ENCODE results near the gene IQCH.

The IQCH gene

GRCh38 chr15:67545864-67546263, 291.3 kb downstream of the IQCH start:
- no peak for DNase-seq

GRCh38 chr15:67547064-67547463, 292.5 kb downstream of the IQCH start:
- DNase-seq: no peak

GRCh38 chr15:67547836-67548235, 293.2 kb downstream of the IQCH start:
- no peak for DNase-seq

GRCh38 chr15:67548236-67548852, 293.8 kb downstream of the IQCH start:
- no peak for DNase-seq

- DNase-seq: no peak
Observed at GRCh38 chr15:67548862-67549651, 294.5 kb downstream of the IQCH start.

- DNase-seq: no peak
Observed at GRCh38 chr15:67549736-67550135, 295.1 kb downstream of the IQCH start.

- DNase-seq: no peak
Observed at GRCh38 chr15:67550522-67550921, 295.9 kb downstream of the IQCH start.

- no peak for DNase-seq
Observed at GRCh38 chr15:67551207-67551743, 296.7 kb downstream of the IQCH start.
